Neural progenitor cell (in vitro differentiated cells): Measurements from ENCODE around the gene NR3C2. TPM values are rescaled to one million over a fixed set of nuclear protein-coding genes. Genes with fewer than 3 reads are reported as not detected.

Experiments used
- DNase-seq: peaks from one replicate; pipeline ENCODE4 v3.0.0-alpha.2; 2016; ENCODE audit warnings: low spot score
- H2AFZ ChIP-seq: fragments of 200-600 bp; sonication (generic); replicated peaks from 2 replicates; pipeline ENCODE4 v1.6.1; 2016; ENCODE audit warnings: antibody characterized with exemption
- H3F3A ChIP-seq: fragments of 200-600 bp; sonication (generic); 2 replicates; pipeline ENCODE4 v1.6.1; 2016; ENCODE audit warnings: antibody characterized with exemption, low read depth
- H3K27ac ChIP-seq: fragments of 200-600 bp; sonication (generic); 2 replicates; pipeline ENCODE4 v1.5.1; 2016; ENCODE audit warnings: mild to moderate bottlenecking
- H3K27me3 ChIP-seq: fragments of 200-600 bp; sonication (generic); 2 replicates; pipeline ENCODE4 v1.6.1; 2016; ENCODE audit warnings: mild to moderate bottlenecking, moderate library complexity
- H3K36me3 ChIP-seq: fragments of 200-600 bp; sonication (generic); 2 replicates; pipeline ENCODE4 v1.5.1; 2016
- H3K4me1 ChIP-seq: fragments of 200-600 bp; sonication (generic); 2 replicates; pipeline ENCODE4 v1.6.1; 2016; ENCODE audit warnings: mixed run types
- H3K4me2 ChIP-seq: fragments of 200-600 bp; sonication (generic); 2 replicates; pipeline ENCODE4 v1.6.1; 2016
- H3K4me3 ChIP-seq: fragments of 200-600 bp; sonication (generic); 2 replicates; pipeline ENCODE4 v1.5.1; 2016
- H3K79me2 ChIP-seq: fragments of 200-600 bp; sonication (generic); 2 replicates; pipeline ENCODE4 v1.6.1; 2016; ENCODE audit warnings: low read depth
- H3K9ac ChIP-seq: fragments of 200-600 bp; sonication (generic); 2 replicates; pipeline ENCODE4 v1.6.1; 2016
- H3K9me3 ChIP-seq: fragments of 200-600 bp; sonication (generic); 2 replicates; pipeline ENCODE4 v1.5.1; 2016; ENCODE audit warnings: low read depth
- H4K20me1 ChIP-seq: fragments of 200-600 bp; sonication (generic); 2 replicates; pipeline ENCODE4 v1.6.1; 2016; ENCODE audit warnings: low read depth
- H3K27ac Mint-ChIP-seq: 3 replicates; pipeline ENCODE4 v1.8.0; 2021; ENCODE audit warnings: mixed read lengths
- H3K27me3 Mint-ChIP-seq: 2 replicates; pipeline ENCODE4 v1.8.0; 2022; ENCODE audit warnings: low read depth, mild to moderate bottlenecking, inconsistent platforms, moderate library complexity, mixed read lengths; ENCODE audit not compliant: insufficient read depth
- H3K36me3 Mint-ChIP-seq: 3 replicates; pipeline ENCODE4 v1.8.0; 2021; ENCODE audit warnings: mixed read lengths
- H3K4me1 Mint-ChIP-seq: 3 replicates; pipeline ENCODE4 v1.8.0; 2021; ENCODE audit warnings: mixed read lengths
- H3K4me3 Mint-ChIP-seq: 3 replicates; pipeline ENCODE4 v1.8.0; 2021; ENCODE audit warnings: mild to moderate bottlenecking, moderate library complexity, mixed read lengths
- H3K9me3 Mint-ChIP-seq: 3 replicates; pipeline ENCODE4 v1.8.0; 2020; ENCODE audit warnings: mixed read lengths
- EZH2 ChIP-seq: fragments of 200-600 bp; sonication (generic); IDR thresholded peaks from 2 replicates; pipeline ENCODE4 v1.6.1; 2017; ENCODE audit warnings: antibody characterized with exemption, mild to moderate bottlenecking, moderate library complexity
- EZH2phosphoT487 ChIP-seq: fragments of 200-600 bp; sonication (generic); IDR thresholded peaks from 2 replicates; pipeline ENCODE4 v1.6.1; 2017; ENCODE audit warnings: antibody characterized with exemption
- total RNA-seq: library from RNA; depleted of rRNA; stranded (reverse); fragments of >200 nt; gene quantifications from 2 replicates; pipeline ENCODE4 v1.2.3, GENCODE V29; 2015; ENCODE audit warnings: low replicate concordance
- TF ChIP-seq, protein P1 (sequence below): fragments of 200-600 bp; sonication (generic); IDR thresholded peaks from 2 replicates; pipeline ENCODE4 v1.5.1; 2017; ENCODE audit warnings: antibody characterized with exemption, mild to moderate bottlenecking

Gene NR3C2
- total RNA-seq, 1 donor from 2014 or later = 0.73 TPM

DNA sequence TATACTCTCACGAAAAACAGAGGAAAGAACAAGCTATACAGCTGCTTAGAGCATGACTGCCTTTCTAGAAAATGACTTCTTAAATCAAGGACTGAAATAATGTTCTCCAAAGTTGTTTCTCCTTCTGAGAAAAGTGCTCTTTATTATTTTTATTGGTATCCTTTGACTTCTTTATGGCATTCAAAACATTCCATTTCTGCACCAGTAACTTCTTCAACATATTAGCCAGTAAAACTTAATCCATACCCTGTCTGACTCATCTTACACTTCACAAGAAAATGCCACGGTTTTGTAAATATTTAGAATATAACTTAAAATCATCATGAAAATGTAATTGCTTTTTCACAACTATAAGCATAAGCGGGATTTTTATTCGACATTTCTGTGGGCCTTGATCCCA lies 180.4 kb downstream of the NR3C2 start:
- Histone ChIP-seq H3K9ac (no peak overlapping the region), H2AFZ (no peak overlapping the region), H3K9me3 (no peaks in the 10 kb centered on the region), H3K4me1 (no peaks in the 10 kb centered on the region), H3K79me2 (no peaks in the 10 kb centered on the region), H3K4me2 (no peak overlapping the region), H3K27ac (no peak overlapping the region), H3K27me3 (no peaks in the 10 kb centered on the region), H3F3A (no peaks in the 10 kb centered on the region), H3K36me3 (no peaks in the 10 kb centered on the region), H4K20me1 (no peaks in the 10 kb centered on the region), H3K4me3 (no peak overlapping the region)
- TF ChIP-seq EZH2 = no peak
- TF ChIP-seq EZH2phosphoT487 = no peak
- TF ChIP-seq, protein P1, sequence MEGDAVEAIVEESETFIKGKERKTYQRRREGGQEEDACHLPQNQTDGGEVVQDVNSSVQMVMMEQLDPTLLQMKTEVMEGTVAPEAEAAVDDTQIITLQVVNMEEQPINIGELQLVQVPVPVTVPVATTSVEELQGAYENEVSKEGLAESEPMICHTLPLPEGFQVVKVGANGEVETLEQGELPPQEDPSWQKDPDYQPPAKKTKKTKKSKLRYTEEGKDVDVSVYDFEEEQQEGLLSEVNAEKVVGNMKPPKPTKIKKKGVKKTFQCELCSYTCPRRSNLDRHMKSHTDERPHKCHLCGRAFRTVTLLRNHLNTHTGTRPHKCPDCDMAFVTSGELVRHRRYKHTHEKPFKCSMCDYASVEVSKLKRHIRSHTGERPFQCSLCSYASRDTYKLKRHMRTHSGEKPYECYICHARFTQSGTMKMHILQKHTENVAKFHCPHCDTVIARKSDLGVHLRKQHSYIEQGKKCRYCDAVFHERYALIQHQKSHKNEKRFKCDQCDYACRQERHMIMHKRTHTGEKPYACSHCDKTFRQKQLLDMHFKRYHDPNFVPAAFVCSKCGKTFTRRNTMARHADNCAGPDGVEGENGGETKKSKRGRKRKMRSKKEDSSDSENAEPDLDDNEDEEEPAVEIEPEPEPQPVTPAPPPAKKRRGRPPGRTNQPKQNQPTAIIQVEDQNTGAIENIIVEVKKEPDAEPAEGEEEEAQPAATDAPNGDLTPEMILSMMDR = no peak
- no peak overlapping the region for H3K4me3 Mint-ChIP-seq
- H3K27me3 Mint-ChIP-seq = no peaks in the 10 kb centered on the region
- no peak for DNase-seq
- H3K4me1 Mint-ChIP-seq = no peaks in the 10 kb centered on the region
- no peak overlapping the region for H3K27ac Mint-ChIP-seq
- H3K36me3 Mint-ChIP-seq = no peaks in the 10 kb centered on the region
- H3K9me3 Mint-ChIP-seq = no peaks in the 10 kb centered on the region

DNA sequence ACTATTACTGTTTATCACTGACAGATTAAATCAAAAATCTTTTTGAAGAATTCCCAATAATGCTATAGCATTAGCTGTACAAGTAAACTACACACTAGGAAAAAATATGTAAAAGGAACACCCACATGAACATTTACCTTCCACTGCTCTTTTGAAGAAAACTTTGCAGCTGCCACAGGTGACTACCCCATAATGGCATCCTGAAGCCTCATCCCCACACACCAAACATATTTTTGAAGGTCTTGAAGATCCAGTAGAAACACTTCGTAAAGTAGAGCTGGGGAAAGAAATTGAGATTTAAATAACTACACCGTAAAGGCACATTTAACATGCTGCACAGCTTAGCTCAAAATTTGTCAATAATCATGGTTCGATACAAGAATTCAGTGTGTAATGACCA lies 182.4 kb downstream of the NR3C2 start:
- Histone ChIP-seq H3K9me3 (no peaks in the 10 kb centered on the region), H3K79me2 (no peaks in the 10 kb centered on the region), H3K9ac (no peak overlapping the region), H3K4me1 (peaks cover 4% of the 10 kb centered on the region), H4K20me1 (no peaks in the 10 kb centered on the region), H3K27me3 (no peaks in the 10 kb centered on the region), H3K4me2 (no peak overlapping the region), H2AFZ (no peak overlapping the region), H3K27ac (no peak overlapping the region), H3F3A (no peaks in the 10 kb centered on the region), H3K36me3 (no peaks in the 10 kb centered on the region), H3K4me3 (no peak overlapping the region)
- Mint-ChIP-seq H3K4me3 (no peak overlapping the region), H3K9me3 (no peaks in the 10 kb centered on the region), H3K27me3 (no peaks in the 10 kb centered on the region), H3K36me3 (no peaks in the 10 kb centered on the region), H3K27ac (no peak overlapping the region), H3K4me1 (no peaks in the 10 kb centered on the region)
- DNase-seq = no peak
- TF ChIP-seq EZH2 = no peak
- TF ChIP-seq, protein P1 = no peak
- TF ChIP-seq EZH2phosphoT487 = no peak

DNA sequence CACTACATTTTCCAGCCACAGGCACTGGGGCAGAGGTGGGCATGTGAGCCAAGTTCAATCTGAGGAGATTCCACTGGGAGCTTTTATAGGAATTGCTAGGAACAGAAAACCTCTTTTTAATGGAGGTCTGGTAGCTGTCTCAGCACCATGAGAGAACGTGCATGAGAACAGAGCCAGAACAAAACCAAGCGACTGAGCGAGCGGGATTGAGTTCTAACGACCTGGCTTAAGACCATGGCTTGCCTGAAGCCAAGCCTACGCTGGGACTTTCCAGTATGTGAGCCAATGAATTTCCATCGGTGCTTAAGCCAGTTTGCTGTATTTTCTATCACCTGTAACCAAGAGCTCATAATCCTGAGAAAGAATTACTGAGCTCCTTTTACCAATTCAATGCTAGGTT lies 183.7 kb downstream of the NR3C2 start:
- H3K79me2 ChIP-seq = no peaks in the 10 kb centered on the region
- H3K4me1 ChIP-seq = peaks cover 4% of the 10 kb centered on the region
- Mint-ChIP-seq H3K27me3 (peaks cover 3% of the 10 kb centered on the region), H3K4me1 (no peaks in the 10 kb centered on the region), H3K27ac (no peak overlapping the region), H3K9me3 (no peaks in the 10 kb centered on the region), H3K36me3 (no peaks in the 10 kb centered on the region), H3K4me3 (no peak overlapping the region)
- no peaks in the 10 kb centered on the region for H4K20me1 ChIP-seq
- no peak overlapping the region for H3K27ac ChIP-seq
- H3F3A ChIP-seq = no peaks in the 10 kb centered on the region
- H3K4me2 ChIP-seq = no peak overlapping the region
- H3K27me3 ChIP-seq = no peaks in the 10 kb centered on the region
- no peak overlapping the region for H2AFZ ChIP-seq
- no peak overlapping the region for H3K9ac ChIP-seq
- no peaks in the 10 kb centered on the region for H3K9me3 ChIP-seq
- no peaks in the 10 kb centered on the region for H3K36me3 ChIP-seq
- H3K4me3 ChIP-seq = no peak overlapping the region
- DNase-seq = no peak
- TF ChIP-seq, protein P1 = no peak
- TF ChIP-seq EZH2phosphoT487 (no peak), EZH2 (no peak)
